ENCODE data around the gene SMIM35.
"Not testable (repeated sequence)": the region's sequence is repeated elsewhere in the genome, so short reads cannot be mapped to it uniquely, and the experiment has no call there.

Gene SMIM35

GRCh38 chr11:117985953-117986887 is 100.5 kb downstream of the SMIM35 start, which contains the start of gene IL10RA:
Gene IL10RA (plus strand): TSS chr11:117986394. CDS start chr11:117986468, 74 bp downstream.
- 5% methylated on average over 70 to 71 of the region's 71 CpGs for WGBS, 2 experiments
- Histone ChIP-seq H3K4me3 (ENCODE audit: insufficient read depth, low read depth, low read length) (peak within 1 kb of the TSS; percentile 43), H3K4me1 (ENCODE audit: control insufficient read depth, insufficient read depth, low read length) (peaks cover 3% of the 10 kb centered on the region), H3K9me3 (ENCODE audit: control insufficient read depth, low read length) (no peaks in the 10 kb centered on the region), H3K36me3 (ENCODE audit: control insufficient read depth, insufficient read depth, low read length) (no peaks in the 10 kb centered on the region), H3K27me3 (ENCODE audit: control insufficient read depth, insufficient read depth, low read length, poor library complexity, severe bottlenecking) (peaks cover 50% of the 10 kb centered on the region), H3K27ac (ENCODE audit: insufficient read depth, low read depth, low read length, poor library complexity, severe bottlenecking) (no peak within 1 kb of the TSS)

- WGBS, 2 experiments, result 88 to 89% methylated on average over 4 of the region's 4 CpGs
- no peak overlapping the region for H3K27ac ChIP-seq (ENCODE audit: insufficient read depth, low read depth, low read length, poor library complexity, severe bottlenecking)
- H3K36me3 ChIP-seq (ENCODE audit: control insufficient read depth, insufficient read depth, low read length), result no peaks in the 10 kb centered on the region
- peaks cover 3% of the 10 kb centered on the region for H3K4me1 ChIP-seq (ENCODE audit: control insufficient read depth, insufficient read depth, low read length)
- H3K4me3 ChIP-seq (ENCODE audit: insufficient read depth, low read depth, low read length), result no peak overlapping the region
- peaks cover 50% of the 10 kb centered on the region for H3K27me3 ChIP-seq (ENCODE audit: control insufficient read depth, insufficient read depth, low read length, poor library complexity, severe bottlenecking)
- no peaks in the 10 kb centered on the region for H3K9me3 ChIP-seq (ENCODE audit: control insufficient read depth, low read length)
These were observed 102.3 kb downstream of the SMIM35 start for GRCh38 chr11:117984476-117984875.

GRCh38 chr11:117983163-117983475 is 103.6 kb downstream of the SMIM35 start:
- H3K4me1 ChIP-seq (ENCODE audit: control insufficient read depth, insufficient read depth, low read length), result peaks cover 3% of the 10 kb centered on the region
- 92 to 94% methylated on average over 3 of the region's 3 CpGs for WGBS, 2 experiments

GRCh38 chr11:117980720-117981119 is 106.0 kb downstream of the SMIM35 start:
- H3K4me1 ChIP-seq (ENCODE audit: control insufficient read depth, insufficient read depth, low read length), result no peaks in the 10 kb centered on the region
- no peaks in the 10 kb centered on the region for H3K36me3 ChIP-seq (ENCODE audit: control insufficient read depth, insufficient read depth, low read length)
- 89 to 100% methylated on average over 3 of the region's 3 CpGs for WGBS, 2 experiments
- no peaks in the 10 kb centered on the region for H3K9me3 ChIP-seq (ENCODE audit: control insufficient read depth, low read length)
- no peak overlapping the region for H3K27ac ChIP-seq (ENCODE audit: insufficient read depth, low read depth, low read length, poor library complexity, severe bottlenecking)
- no peak overlapping the region for H3K4me3 ChIP-seq (ENCODE audit: insufficient read depth, low read depth, low read length)
- peaks cover 16% of the 10 kb centered on the region for H3K27me3 ChIP-seq (ENCODE audit: control insufficient read depth, insufficient read depth, low read length, poor library complexity, severe bottlenecking)

More at GRCh38 chr11:117983163-117983475, 103.6 kb downstream of the SMIM35 start:
- Histone ChIP-seq H3K27ac (ENCODE audit: insufficient read depth, low read depth, low read length, poor library complexity, severe bottlenecking) (no peak overlapping the region), H3K9me3 (ENCODE audit: control insufficient read depth, low read length) (no peaks in the 10 kb centered on the region), H3K4me3 (ENCODE audit: insufficient read depth, low read depth, low read length) (no peak overlapping the region), H3K27me3 (ENCODE audit: control insufficient read depth, insufficient read depth, low read length, poor library complexity, severe bottlenecking) (peaks cover 40% of the 10 kb centered on the region), H3K36me3 (ENCODE audit: control insufficient read depth, insufficient read depth, low read length) (no peaks in the 10 kb centered on the region)

- Histone ChIP-seq H3K27me3 (ENCODE audit: control insufficient read depth, insufficient read depth, low read length, poor library complexity, severe bottlenecking) (peaks cover 12% of the 10 kb centered on the region), H3K9me3 (ENCODE audit: control insufficient read depth, low read length) (no peaks in the 10 kb centered on the region), H3K36me3 (ENCODE audit: control insufficient read depth, insufficient read depth, low read length) (no peaks in the 10 kb centered on the region), H3K27ac (ENCODE audit: insufficient read depth, low read depth, low read length, poor library complexity, severe bottlenecking) (no peak overlapping the region), H3K4me3 (ENCODE audit: insufficient read depth, low read depth, low read length) (no peak overlapping the region), H3K4me1 (ENCODE audit: control insufficient read depth, insufficient read depth, low read length) (no peaks in the 10 kb centered on the region)
- WGBS, 2 experiments, result 85 to 93% methylated on average over 1 of the region's 2 CpGs
These were observed 106.5 kb downstream of the SMIM35 start for GRCh38 chr11:117980280-117980679.

- 90% methylated on average over 7 of the region's 7 CpGs for WGBS, 2 experiments
- peaks cover 6% of the 10 kb centered on the region for H3K27me3 ChIP-seq (ENCODE audit: control insufficient read depth, insufficient read depth, low read length, poor library complexity, severe bottlenecking)
These were observed 107.1 kb downstream of the SMIM35 start for GRCh38 chr11:117979481-117980211.

GRCh38 chr11:117978991-117979390 is 107.8 kb downstream of the SMIM35 start:
- no peak overlapping the region for H3K27ac ChIP-seq (ENCODE audit: insufficient read depth, low read depth, low read length, poor library complexity, severe bottlenecking)
- no peaks in the 10 kb centered on the region for H3K4me1 ChIP-seq (ENCODE audit: control insufficient read depth, insufficient read depth, low read length)
- no peaks in the 10 kb centered on the region for H3K27me3 ChIP-seq (ENCODE audit: control insufficient read depth, insufficient read depth, low read length, poor library complexity, severe bottlenecking)
- H3K9me3 ChIP-seq (ENCODE audit: control insufficient read depth, low read length), result no peaks in the 10 kb centered on the region
- no peaks in the 10 kb centered on the region for H3K36me3 ChIP-seq (ENCODE audit: control insufficient read depth, insufficient read depth, low read length)
- WGBS, 2 experiments, result 89 to 94% methylated on average over 4 of the region's 4 CpGs
- H3K4me3 ChIP-seq (ENCODE audit: insufficient read depth, low read depth, low read length), result no peak overlapping the region

More at GRCh38 chr11:117979481-117980211, 107.1 kb downstream of the SMIM35 start:
- Histone ChIP-seq H3K9me3 (ENCODE audit: control insufficient read depth, low read length) (no peaks in the 10 kb centered on the region), H3K27ac (ENCODE audit: insufficient read depth, low read depth, low read length, poor library complexity, severe bottlenecking) (no peak overlapping the region), H3K36me3 (ENCODE audit: control insufficient read depth, insufficient read depth, low read length) (no peaks in the 10 kb centered on the region), H3K4me3 (ENCODE audit: insufficient read depth, low read depth, low read length) (no peak overlapping the region), H3K4me1 (ENCODE audit: control insufficient read depth, insufficient read depth, low read length) (no peaks in the 10 kb centered on the region)

- H3K36me3 ChIP-seq (ENCODE audit: control insufficient read depth, insufficient read depth, low read length); H3K27ac ChIP-seq (ENCODE audit: insufficient read depth, low read depth, low read length, poor library complexity, severe bottlenecking); H3K27me3 ChIP-seq (ENCODE audit: control insufficient read depth, insufficient read depth, low read length, poor library complexity, severe bottlenecking); H3K4me1 ChIP-seq (ENCODE audit: control insufficient read depth, insufficient read depth, low read length); H3K9me3 ChIP-seq (ENCODE audit: control insufficient read depth, low read length); H3K4me3 ChIP-seq (ENCODE audit: insufficient read depth, low read depth, low read length): not testable (repeated sequence)
- 93 to 94% methylated on average over 33 to 36 of the region's 36 CpGs for WGBS, 2 experiments
These were observed 108.4 kb downstream of the SMIM35 start for GRCh38 chr11:117978291-117978910.

GRCh38 chr11:117977612-117978264 is 109.0 kb downstream of the SMIM35 start:
- 94 to 95% methylated on average over 23 of the region's 23 CpGs for WGBS, 2 experiments

More at GRCh38 chr11:117977612-117978264, 109.0 kb downstream of the SMIM35 start:
- not testable (repeated sequence) for H3K9me3 ChIP-seq (ENCODE audit: control insufficient read depth, low read length); H3K4me1 ChIP-seq (ENCODE audit: control insufficient read depth, insufficient read depth, low read length); H3K36me3 ChIP-seq (ENCODE audit: control insufficient read depth, insufficient read depth, low read length); H3K27ac ChIP-seq (ENCODE audit: insufficient read depth, low read depth, low read length, poor library complexity, severe bottlenecking); H3K27me3 ChIP-seq (ENCODE audit: control insufficient read depth, insufficient read depth, low read length, poor library complexity, severe bottlenecking); H3K4me3 ChIP-seq (ENCODE audit: insufficient read depth, low read depth, low read length)

Data from ectodermal cell (in vitro differentiated cells).